Astrocyte of the hippocampus (primary cell): ENCODE measurements around the gene AARS2.

ENCODE experiments used
- DNase-seq: peaks from one replicate; pipeline ENCODE4 v3.0.0; 2011; ENCODE audit warnings: low read depth, low spot score

The AARS2 gene

GRCh38 chr6:44263354-44264100, 49.6 kb downstream of the AARS2 start:
- DNase-seq: peak; percentile 47

- DNase-seq: no peak
Observed at GRCh38 chr6:44262467-44263353, 50.4 kb downstream of the AARS2 start.

GRCh38 chr6:44261581-44261980, 51.6 kb downstream of the AARS2 start:
- no peak for DNase-seq

GRCh38 chr6:44260451-44261297, 52.5 kb downstream of the AARS2 start:
- DNase-seq: no peak

GRCh38 chr6:44260011-44260410, 53.1 kb downstream of the AARS2 start:
- DNase-seq: no peak

- no peak for DNase-seq
Observed at GRCh38 chr6:44258921-44259320, 54.2 kb downstream of the AARS2 start.

GRCh38 chr6:44258325-44258863, 54.8 kb downstream of the AARS2 start:
- no peak for DNase-seq

GRCh38 chr6:44257753-44258324, 55.3 kb downstream of the AARS2 start:
- no peak for DNase-seq

GRCh38 chr6:44257025-44257752, 56.0 kb downstream of the AARS2 start, which contains the start of gene SLC35B2:
Gene SLC35B2 (minus strand): TSS chr6:44257528. CDS start chr6:44257410, 118 bp downstream.
- DNase-seq: peak; percentile 92

GRCh38 chr6:44256775-44257024, 56.4 kb downstream of the AARS2 start:
- DNase-seq: no peak

- DNase-seq: peak; percentile 32
Observed at GRCh38 chr6:44255871-44256774, 57.0 kb downstream of the AARS2 start.

GRCh38 chr6:44255105-44255808, 57.9 kb downstream of the AARS2 start:
- no peak for DNase-seq

GRCh38 chr6:44254191-44255104, 58.7 kb downstream of the AARS2 start:
- no peak for DNase-seq

GRCh38 chr6:44253307-44254101, 59.6 kb downstream of the AARS2 start:
- peak; percentile 37 for DNase-seq

GRCh38 chr6:44251576-44252524, 61.3 kb downstream of the AARS2 start:
- no peak for DNase-seq

GRCh38 chr6:44250718-44251123, 62.4 kb downstream of the AARS2 start:
- DNase-seq: no peak
